GM19239 (cell line): ENCODE data around the gene OR8B12.
"Not testable (repeated sequence)": the region's sequence is repeated elsewhere in the genome, so short reads cannot be mapped to it uniquely, and the experiment has no call there.

ENCODE experiments used
- DNase-seq: peaks from one replicate; pipeline ENCODE4 v3.0.0; 2011; ENCODE audit warnings: low spot score; ENCODE audit not compliant: insufficient read length
- FAIRE-seq: peaks from 2 replicates; lab custom pipeline; 2011; peaks lifted over from hg19 to GRCh38; lab: Jason Lieb, UNC

The OR8B12 gene

DNA sequence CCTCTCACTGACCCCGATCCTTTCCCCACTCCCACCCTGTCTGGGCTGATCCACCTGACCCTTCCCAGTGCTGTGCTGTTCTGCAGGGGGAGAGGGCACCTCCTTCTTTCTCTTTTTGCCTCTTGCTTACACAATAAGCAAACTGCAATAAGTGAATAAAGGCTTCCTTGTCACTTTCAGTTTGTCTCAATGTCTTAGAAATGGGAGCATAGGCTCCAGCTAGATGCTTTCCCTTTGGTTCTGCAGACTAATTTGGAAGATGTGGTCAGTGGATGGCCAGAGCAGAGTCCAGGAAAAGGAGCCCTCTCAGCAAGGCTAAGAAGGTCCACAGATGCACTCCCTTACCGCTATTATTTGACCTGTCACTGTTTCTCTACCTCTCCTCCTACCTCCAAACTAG, 9.4 kb downstream of the OR8B12 start:
- FAIRE-seq (no peak), DNase-seq (no peak)

- no peak for FAIRE-seq
These were observed 9.8 kb downstream of the OR8B12 start for GRCh38 chr11:124533626-124534025.

GRCh38 chr11:124520550-124520854, 23.0 kb downstream of the OR8B12 start:
- FAIRE-seq: no peak

More at GRCh38 chr11:124533626-124534025, 9.8 kb downstream of the OR8B12 start:
- no peak for DNase-seq

GRCh38 chr11:124519850-124520549, 23.5 kb downstream of the OR8B12 start:
- FAIRE-seq: no peak
- DNase-seq: no peak

More at GRCh38 chr11:124520550-124520854, 23.0 kb downstream of the OR8B12 start:
- no peak for DNase-seq

GRCh38 chr11:124518989-124519451, 24.4 kb downstream of the OR8B12 start:
- no peak for FAIRE-seq

DNA sequence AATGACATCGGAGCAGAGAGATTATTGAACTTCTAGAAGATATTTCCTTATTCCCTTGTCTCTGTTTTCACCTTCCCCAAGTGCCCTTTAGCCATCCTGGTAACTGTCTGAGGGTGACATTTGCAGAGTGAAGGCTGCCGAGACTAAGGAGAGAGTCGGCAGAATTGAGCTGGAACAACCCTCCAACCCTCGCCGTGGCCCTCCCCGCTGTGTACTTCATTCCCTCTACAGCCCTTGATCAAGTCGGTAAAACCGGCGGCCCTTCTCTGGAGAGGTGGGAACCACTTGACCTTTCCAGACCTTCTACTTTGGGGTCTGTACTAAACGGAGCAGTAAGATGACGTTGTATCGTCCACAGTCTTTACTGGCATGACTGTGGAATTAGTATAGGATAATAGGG, 26.1 kb downstream of the OR8B12 start:
- FAIRE-seq: no peak

More at GRCh38 chr11:124518989-124519451, 24.4 kb downstream of the OR8B12 start:
- no peak for DNase-seq

DNA sequence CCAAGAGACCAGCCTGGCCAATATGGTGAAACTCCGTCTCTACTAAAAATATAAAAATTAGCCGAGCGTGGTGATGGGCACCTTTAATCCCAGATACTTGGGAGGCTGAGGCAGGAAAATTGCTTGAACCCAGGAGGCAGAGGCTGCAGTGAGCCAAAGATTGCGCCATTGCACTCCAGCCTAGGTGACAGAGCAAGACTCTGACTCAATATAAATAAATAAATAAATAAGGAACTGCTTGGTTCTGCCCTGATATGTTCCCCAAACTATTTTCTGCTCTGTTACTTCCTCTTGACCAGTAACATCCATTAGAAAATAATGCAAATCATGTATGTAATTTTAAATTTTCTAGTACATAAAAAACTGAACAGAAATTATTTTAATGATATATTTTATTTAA, 28.8 kb downstream of the OR8B12 start:
- DNase-seq, FAIRE-seq: not testable (repeated sequence)

More for the DNA sequence above, 26.1 kb downstream of the OR8B12 start:
- no peak for DNase-seq

- DNase-seq (no peak), FAIRE-seq (no peak)
These were observed 29.3 kb downstream of the OR8B12 start for GRCh38 chr11:124514131-124514530.

- no peak for DNase-seq
These were observed 31.7 kb downstream of the OR8B12 start for GRCh38 chr11:124511745-124512144.

DNA sequence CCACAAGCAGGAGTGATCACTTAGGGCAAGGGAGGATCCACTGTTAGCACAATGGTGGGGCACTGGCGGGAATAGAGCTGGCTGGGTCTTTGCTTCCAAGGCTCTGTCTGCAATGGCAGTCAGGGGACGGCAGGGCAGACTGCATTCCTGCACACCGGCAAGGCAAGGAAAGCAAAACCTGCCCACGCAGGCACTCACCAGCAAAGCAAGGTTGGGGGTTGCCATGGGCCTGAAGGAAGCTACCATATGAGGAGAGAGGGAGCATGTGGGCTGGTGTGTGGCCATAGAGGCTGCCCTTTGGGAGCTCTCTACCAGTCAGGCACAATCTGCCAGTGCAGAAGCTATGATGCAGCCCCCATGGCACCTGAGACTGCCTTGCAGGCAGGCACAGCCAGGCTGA, 33.2 kb downstream of the OR8B12 start:
- FAIRE-seq (no peak), DNase-seq (no peak)

More at GRCh38 chr11:124511745-124512144, 31.7 kb downstream of the OR8B12 start:
- FAIRE-seq: no peak

- no peak for FAIRE-seq
- no peak for DNase-seq
These were observed 43.7 kb downstream of the OR8B12 start for GRCh38 chr11:124499711-124500110.

- FAIRE-seq (no peak), DNase-seq (no peak)
These were observed 50.3 kb downstream of the OR8B12 start for GRCh38 chr11:124493016-124493655.
